GM19043 (cell line): ENCODE data around the gene CRNKL1.
A peak's percentile ranks its signal among the peaks of the same experiment; 100 is the strongest.

Experiments used
- ATAC-seq: cut with Tn5 transposase; IDR thresholded peaks from one replicate; pipeline ENCODE4 v1.9.1; 2021; ENCODE audit warnings: low read depth; ENCODE audit not compliant: unreplicated experiment

Gene CRNKL1

DNA sequence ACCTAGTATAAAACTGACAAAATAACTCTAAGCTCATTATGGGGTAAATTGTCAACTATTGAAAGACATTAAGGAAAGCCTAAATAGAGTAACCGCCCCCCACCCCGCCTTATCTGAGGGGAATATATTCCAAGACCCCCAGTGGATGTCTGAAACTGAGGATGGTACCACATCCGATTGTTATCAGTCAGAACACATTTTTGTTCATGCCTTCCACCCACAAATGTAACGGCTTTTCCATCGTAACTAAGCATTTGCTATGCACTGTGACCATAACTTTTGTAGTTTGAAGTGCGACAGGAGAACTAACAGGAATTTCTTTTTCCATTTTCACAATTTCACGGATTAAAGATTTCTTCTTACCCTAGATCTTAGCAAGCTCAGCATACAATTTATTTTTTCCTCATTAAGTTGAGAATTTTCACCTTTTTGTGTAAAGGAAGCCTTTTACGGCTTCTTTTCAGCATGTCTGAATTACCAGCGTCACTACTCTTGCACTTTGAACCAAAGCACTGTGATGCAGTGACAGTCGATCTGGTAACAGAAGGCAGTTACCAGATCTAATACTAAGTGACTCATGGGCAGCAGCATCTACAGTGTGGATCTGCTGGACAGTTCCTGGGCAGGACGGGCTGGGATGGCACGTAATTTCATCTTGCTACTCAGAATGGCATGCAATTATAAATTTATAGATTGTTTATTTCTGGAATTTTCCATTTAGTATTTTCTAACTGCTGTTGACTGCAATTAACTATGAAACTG lies 11.9 kb upstream of the CRNKL1 start:
- no peak for ATAC-seq

DNA sequence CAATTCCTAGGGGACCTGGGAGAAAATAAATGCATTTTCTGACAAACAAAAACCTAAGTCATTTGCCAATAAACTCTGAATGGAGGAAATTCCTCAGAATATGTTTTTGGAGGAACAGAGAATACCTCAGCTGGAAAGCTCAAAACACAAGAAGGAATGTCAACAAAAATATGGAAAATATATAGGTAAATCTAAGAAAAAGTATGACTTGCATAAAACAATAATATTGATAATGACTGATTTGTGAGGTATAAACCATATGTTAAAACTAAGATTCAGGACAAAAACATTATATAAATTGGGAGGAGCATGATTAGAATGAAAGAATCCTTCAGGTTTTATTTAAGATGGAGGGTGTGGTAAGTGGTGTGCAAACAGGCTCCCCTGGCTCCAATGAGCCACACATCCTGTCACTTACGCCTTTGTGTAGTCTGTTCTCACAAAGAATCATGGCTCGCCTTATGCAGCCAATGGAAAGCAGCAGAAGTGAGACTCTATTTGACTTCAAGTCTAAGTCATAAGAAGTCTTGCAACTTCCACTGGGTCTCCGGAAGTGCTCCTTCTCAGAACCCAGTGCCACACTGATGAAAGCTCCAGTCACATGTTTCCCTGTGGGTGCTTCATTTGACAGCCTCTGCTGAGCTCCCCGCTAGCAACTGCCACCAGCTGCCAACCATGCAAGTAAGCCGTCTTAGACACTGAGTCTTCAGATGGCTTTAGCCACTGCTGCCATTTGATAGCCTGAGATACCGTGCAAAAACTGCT lies 8.2 kb upstream of the CRNKL1 start:
- no peak for ATAC-seq

DNA sequence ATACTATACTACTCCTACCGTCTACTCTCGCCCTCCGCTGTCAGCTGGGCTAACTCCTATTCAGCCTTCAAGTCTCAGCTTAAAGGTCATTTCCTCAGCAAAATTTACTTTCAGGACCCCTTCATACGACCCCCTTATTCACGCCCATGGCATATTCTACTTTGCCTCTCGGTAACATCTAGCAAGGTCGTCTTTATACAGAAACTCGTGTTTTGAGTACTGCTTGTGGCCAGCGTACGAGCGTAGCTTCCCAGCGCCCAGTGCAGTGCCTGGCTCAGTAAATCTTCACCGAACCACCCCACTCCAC lies 546 bp downstream of the CRNKL1 start:
- no peak for ATAC-seq

DNA sequence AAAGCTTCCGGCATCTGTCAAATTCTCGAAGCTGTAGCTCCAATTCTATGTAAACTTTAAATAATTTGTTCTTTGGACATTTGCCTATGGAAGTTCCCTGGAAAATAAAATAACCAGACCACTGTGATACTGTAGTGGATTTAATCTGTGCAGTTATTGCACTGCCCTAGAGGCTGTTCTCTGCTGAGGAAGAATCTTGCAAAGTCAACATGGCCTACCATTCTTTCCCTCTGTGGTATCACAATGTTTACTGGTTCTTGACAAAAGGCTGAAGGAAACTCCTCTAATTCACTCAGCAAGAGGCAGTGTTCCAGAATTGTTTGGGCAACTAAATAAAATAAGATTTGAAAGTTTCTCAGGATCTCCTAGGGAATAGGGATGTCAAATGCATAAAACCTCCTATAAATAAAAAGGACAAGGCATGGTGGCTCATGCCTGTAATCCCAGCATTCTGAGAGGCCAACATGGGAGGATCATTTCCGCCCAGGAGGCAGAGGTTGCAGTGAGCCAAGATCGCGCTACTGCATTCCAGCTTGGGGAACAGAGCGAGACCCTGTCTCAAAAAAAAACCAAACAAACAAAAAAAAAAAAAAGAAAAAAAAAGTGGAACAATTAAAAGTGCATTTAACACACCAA lies 12.4 kb downstream of the CRNKL1 start:
- ATAC-seq, result no peak

DNA sequence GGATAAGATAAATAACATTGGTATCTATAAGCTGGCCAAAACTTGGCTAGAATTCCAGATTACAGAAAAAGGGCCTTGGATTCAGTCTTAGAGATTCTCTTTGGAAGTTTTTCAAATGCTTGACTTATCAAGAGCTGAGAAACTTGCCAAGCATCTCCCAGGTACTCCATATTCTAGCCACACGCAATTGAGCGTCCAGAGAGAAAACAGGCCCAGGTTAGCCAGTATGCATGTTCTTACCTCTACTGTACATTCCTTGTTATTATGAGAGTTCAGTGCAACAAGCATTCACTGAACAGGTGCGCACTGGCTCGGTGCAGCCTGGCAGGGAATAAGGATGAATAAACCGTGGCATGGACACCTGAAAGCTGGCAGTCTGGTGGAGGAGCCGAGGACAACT lies 13.7 kb downstream of the CRNKL1 start:
- ATAC-seq, result no peak

DNA sequence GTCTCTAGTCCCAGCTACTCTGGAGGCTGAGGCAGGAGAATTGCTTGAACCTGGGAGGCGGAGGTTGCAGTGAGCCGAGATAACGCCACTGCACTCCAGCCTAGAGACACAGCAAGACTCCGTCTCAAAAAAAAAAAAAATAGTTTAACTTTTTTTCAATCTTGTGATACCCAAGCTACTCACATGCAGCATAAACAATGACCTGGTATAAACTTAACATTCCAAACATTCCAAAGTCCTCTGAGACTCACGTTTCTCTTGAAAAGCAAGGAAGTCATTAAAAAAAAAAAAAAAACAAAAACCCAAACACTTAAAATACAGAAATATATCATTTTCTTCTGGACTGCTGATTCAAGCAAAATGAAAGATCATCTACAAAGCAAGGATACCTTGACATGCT lies 14.3 kb downstream of the CRNKL1 start:
- ATAC-seq, result no peak

DNA sequence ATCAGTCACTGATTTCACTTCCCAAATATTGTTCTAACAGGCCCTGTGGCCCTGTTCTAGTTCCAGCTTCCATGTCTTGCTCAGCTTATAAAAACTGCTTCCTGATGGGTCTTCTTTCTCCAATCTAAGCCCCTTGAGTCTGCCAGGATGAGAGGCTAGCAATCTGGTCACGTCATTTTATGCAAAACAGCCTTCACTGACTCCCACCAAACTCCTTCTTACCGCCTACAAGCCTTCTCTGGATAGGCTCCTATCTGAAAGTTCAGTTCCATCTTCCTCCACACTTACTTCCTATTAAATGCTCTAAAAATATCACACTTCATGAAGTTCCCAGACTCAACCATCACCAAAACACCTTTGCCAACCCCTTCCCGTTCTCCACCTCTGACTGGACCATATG lies 15.5 kb downstream of the CRNKL1 start:
- ATAC-seq, result no peak

DNA sequence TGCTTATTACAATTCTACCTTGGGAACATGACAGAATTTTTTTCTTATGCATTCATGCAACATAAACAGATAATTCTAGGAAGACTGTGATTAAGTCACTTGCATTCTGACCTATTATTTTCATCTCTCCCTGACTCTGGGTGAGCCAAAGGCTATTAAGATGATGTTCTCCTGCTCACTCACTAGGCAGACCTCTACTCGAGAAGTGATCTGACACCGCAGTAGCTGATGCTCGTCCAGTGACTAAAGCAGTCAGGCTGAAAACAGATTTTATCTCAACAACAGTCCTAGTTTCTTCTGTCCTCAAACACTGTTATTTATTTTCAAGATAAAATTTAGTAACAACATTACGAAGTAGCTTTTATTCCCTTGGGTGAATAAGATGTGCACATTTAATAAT lies 17.8 kb downstream of the CRNKL1 start:
- no peak for ATAC-seq

DNA sequence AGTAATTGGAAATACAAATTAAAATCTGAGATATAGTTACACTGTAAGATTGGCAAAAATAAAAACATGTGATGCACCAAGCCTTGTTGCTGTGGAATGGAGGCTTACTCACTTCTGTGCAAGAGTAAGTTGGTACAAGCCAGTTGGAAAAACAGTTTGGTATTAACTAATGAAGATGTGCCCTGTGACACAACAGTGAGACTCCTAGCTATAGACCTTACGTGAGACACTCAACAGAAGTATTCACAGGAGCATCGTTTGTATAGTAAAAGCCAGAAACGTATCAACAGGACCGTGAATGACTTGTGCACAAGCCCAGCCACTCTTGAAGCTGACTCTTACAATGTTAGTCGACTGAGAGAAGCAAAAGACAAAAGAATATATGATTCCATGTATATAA lies 20.5 kb downstream of the CRNKL1 start:
- ATAC-seq, result no peak

DNA sequence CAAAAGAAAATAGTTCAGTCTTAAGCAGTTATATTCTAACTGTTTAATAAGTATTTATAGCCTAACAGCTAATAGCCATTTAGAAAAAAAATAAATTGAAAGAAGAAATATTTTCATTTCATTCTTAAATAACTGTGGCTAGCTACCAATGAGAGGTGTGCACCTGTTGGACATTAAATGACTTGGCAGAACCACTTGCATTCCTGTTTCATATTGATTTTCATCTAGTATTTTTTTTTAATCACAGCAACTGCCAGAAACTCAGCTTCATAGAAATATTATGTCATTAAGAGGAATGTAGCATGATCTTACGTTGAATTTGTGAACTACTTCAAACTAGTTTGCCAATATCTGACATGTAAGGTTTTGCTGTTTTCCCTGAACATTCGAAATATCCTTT lies 25.0 kb downstream of the CRNKL1 start:
- ATAC-seq, result no peak

DNA sequence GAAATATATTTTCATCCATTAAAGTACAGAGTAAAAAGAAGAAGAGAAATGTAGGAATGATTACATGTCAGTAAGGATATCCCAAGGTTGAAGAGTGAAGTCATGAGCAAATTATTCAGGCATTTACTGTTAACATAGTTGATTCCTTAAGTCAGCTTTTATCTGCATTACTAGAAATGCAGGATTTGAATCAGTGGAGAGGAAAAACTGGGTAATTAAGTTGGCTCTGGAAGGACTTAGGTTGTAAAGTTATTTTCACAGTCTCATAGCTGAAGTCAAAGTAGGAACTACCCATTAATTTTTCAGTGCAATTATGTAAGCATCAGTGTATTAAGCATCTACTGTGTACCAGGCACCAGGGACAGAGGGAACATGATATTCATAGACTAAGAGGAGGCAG lies 27.3 kb downstream of the CRNKL1 start:
- ATAC-seq, result no peak

DNA sequence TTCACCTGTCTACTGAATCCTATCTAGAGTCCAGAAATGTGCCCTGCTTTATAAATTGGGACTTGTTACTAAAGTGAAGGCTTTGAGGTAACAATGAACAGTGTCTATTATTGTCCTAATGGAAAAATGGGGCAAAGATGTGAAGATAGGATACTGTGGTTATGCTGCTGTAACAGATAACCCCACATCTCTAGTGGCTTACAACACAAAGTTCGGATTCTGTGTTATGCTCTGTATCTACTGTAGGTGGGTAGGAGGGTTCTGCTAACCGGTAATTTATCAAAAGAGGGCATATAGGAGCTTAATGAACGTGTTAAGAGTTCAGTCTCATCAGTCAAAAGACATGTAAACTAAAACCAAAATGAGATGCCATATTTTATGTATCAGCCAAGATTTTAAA lies 28.9 kb downstream of the CRNKL1 start:
- ATAC-seq, result no peak

DNA sequence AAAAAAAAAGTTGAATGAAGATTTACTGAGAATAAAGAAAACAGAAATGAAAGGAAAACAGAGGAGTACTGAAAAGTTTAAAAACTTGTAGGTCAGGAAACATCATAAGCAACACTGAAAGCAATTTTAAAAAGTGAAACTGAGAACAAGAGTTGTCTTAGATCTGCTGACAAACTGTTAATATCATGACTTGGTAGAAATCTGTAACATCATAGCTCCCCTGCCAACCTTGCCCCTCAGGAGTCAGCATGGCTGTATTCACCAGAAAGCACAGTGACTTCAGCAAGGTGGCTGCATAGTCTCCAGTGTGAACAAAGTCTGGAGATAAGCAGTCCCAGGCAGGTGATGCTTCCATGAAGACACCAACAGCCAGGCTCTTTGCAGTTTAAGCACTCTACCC lies 29.8 kb downstream of the CRNKL1 start:
- ATAC-seq, result peak; percentile 69

DNA sequence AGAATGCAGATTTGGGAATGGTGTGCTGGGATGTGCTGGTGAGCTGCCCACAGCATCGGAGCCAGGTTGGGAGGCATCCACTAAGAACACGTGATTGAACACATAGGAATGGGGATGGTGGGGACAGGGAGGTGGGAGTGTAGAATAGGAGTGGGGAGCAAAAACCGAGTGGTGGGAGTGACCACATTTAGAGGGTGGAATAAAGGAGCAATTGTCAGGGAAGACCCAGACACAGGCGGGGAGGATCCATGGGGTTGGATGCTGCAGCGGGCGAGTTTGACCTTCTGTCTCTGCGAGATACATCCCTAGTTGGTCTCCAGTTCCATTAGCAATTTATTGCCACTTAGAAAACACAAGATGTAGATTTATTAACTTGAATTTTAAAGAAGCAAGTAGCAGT lies 30.4 kb downstream of the CRNKL1 start:
- ATAC-seq, result no peak

DNA sequence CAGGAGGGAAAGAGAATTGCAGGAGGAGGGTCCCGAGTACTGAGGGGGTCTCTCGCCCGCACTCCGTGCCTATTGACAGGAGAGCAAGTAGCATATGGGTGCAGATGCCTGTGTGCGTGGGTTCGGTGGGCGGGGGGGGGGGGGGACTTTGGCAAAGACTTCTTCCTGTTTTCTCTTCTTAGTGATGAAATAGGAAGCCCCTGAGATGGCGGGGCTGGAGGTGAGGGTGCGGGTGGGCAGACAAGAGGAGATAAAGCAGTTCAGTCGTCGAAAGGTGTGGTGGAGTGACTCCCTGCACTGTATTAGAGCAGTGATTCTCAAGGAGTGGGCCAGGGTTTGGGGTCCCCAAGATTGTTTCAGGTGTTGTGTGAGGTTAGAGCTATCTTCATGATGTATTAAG lies 31.4 kb downstream of the CRNKL1 start:
- ATAC-seq, result no peak

DNA sequence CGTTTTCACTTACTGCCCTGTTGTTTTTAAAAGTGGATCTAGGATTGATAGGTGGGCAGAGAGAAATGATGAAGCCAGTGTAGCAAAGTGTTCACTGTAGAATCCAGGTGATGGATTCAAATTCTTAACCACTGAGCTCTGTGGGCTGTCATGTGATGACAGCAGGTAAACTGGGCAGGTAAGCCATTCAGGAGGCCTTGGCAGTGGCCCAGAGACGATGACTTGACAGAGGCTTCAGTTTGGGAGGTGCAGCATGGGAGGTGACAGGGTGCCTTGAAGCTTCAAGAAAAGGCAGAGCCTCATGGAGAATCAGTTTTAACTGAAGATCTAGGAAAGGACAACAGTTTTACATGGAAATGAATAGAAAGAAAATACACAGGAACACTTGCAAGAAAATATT lies 33.1 kb downstream of the CRNKL1 start:
- no peak for ATAC-seq

DNA sequence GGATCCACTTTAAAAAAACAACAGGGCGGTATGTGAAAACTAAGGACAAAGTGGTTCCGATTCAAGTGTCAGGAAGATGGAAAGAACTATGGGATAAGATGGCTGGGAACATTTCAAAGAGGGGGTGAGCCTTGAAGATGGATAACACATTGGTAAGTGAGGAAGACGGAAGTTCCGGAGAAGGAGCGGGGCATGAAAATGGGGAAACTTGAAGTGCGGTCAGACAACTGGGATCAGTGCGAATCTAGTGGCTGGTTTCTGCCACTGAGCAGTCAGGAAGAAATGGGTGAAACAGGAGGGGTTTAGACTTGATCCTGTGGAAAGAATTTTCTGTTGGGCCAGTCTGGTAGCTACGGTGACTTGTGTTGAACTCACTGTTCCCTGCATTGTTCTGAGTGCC lies 33.9 kb downstream of the CRNKL1 start:
- no peak for ATAC-seq

DNA sequence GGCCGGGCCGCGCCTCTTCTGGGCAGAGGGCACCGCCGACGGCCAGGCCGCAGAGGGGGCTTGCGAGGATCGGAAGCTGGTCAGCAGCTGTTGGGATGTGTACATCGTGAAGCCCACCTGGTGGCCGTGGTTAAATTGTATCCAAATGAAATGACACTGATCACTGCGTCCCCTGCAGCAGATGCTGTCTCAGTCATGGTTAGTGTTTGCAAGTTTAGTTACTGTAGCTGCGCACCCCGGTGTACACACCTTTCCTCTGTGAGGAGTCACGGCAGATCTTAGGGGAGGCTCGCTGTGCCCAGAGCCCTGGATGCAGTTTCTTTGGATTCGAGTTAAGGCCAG lies 34.5 kb downstream of the CRNKL1 start:
- ATAC-seq, result peak; percentile 10

DNA sequence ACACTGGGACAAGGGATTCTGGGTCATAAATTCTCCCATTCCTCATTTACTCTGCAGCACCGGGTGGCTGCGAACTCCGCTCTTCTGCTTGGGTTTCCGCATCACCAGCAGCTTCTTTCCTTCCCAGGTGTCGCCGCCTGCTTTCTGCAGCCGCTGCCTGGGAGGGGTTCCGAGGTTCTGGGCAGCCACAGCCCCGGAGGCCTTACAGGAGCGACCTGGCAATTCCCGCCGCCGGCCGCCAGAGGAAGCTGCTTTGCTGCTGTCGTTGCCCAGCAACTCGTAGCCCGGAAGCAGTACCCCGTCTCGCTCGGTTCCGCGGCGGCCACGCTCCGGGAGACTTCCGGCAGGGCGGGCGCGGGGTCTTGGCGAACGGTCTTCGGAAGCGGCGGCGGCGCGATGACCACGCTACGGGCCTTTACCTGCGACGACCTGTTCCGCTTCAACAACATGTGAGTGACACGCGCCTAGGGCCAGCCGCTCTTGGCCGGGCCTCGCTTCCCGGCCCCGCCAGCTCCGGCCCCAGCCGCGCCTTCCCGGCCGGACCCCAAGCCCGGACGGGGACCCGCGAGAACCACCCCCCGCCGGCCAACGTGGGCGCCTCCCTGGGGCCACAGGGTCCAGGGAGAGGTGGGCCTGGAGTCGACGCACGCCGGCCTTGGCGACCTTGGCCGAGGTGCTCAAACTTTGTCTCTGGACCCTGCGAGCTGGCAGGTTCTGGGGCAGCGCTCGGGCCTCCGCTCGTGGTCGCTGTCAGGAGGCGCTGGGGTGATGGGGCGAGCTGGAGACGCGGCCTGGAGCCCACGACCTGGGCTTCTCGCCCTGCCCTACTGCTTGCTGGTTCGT lies 35.0 kb downstream of the CRNKL1 start, which contains the start of gene NAA20:
Gene NAA20 (plus strand): TSS at position 362 of the 843 bp plus-strand sequence. CDS start 35 bp downstream, at position 397.
- ATAC-seq, result peak; percentile 99

DNA sequence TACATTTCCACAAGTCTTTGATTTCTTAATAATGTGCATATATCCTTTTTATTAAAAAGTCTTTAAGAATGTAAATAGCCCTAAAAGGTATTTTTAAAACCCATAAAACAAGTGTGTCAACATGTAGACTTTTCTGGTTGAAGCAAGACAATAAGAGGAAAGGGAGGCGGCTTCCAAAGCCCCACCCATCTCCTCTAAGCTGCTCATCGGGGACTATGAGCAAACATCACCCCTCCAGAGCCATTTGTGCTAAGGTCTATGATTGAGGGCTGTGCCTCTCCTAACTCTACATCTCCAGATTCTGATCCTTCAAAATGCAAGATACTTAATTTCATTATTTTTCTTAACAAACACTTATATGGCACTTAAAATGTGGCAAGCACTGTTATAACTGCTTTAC lies 37.6 kb downstream of the CRNKL1 start:
- no peak for ATAC-seq

DNA sequence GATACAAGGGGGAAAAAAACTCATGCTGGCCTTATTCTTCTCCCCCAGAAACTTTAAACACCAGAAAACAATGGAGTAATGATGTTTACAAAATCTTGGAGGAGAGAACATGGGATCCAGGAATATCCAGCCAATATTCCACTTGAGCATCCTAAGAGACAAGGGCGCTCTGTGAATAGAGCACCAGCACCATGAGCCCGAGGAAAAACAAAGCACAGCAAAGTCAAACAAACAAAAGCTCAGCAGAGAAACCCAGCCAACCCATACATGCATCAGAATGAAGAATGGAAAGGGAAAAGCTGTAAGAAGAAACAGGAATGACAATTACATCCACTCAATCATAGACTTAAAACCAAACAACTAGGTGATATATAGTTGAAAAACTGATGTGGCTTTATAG lies 39.7 kb downstream of the CRNKL1 start:
- no peak for ATAC-seq
